SK-N-MC (cell line): ENCODE measurements around the gene STAG1.

Source experiments
- DNase-seq: peaks from one replicate; pipeline ENCODE4 v3.0.0-alpha.2; 2011; ENCODE audit warnings: low read depth, low spot score
- H3K27ac ChIP-seq: fragments of 200-600 bp; sonication (generic); 2 replicates; pipeline ENCODE4 v1.5.1; 2016; ENCODE audit warnings: mixed run types
- H3K36me3 ChIP-seq: fragments of 200-600 bp; sonication (generic); 2 replicates; pipeline ENCODE4 v1.6.1; 2017; ENCODE audit warnings: antibody characterized with exemption, low read length, mixed read lengths; ENCODE audit not compliant: insufficient read depth
- H3K4me3 ChIP-seq: fragments of 200-600 bp; sonication (generic); 2 replicates; pipeline ENCODE4 v1.5.1; 2016
- H3K9ac ChIP-seq: fragments of 200-600 bp; sonication (generic); 2 replicates; pipeline ENCODE4 v1.8.0; 2017; ENCODE audit warnings: mixed run types, mixed read lengths; ENCODE audit not compliant: insufficient read length
- H3K9me3 ChIP-seq: fragments of 200-600 bp; sonication (generic); 2 replicates; pipeline ENCODE4 v1.6.1; 2017; ENCODE audit warnings: low read depth, mild to moderate bottlenecking, antibody characterized with exemption, low read length, moderate library complexity, mixed read lengths
- EZH2 ChIP-seq: fragments of 200-600 bp; sonication (generic); IDR thresholded peaks from one replicate; pipeline ENCODE4 v1.6.1; 2017; ENCODE audit warnings: antibody characterized with exemption
- FOXP2 ChIP-seq: optimal IDR thresholded peaks from 2 replicates; pipeline ENCODE3; 2011; ENCODE audit warnings: mild to moderate bottlenecking, moderate library complexity; ENCODE audit not compliant: insufficient read depth; ENCODE audit errors: extremely low read length, control extremely low read depth
- POLR2AphosphoS5 ChIP-seq: IDR thresholded peaks from 2 replicates; pipeline ENCODE4 v1.6.1; 2012; ENCODE audit warnings: mild to moderate bottlenecking, low read depth, low read length, borderline replicate concordance

STAG1 gene

GRCh38 chr3:136698361-136698760 is 53.8 kb downstream of the STAG1 start:
- peaks cover 3% of the 10 kb centered on the region; the same call in 1 of the 2 replicates for H3K9me3 ChIP-seq
- no peak overlapping the region for H3K27ac ChIP-seq
- DNase-seq, result no peak
- TF ChIP-seq FOXP2, result no peak
- TF ChIP-seq EZH2, result no peak
- no peak for TF ChIP-seq POLR2AphosphoS5
- H3K4me3 ChIP-seq, result no peak overlapping the region
- H3K9ac ChIP-seq, result no peak overlapping the region
- H3K36me3 ChIP-seq, result peaks cover 8% of the 10 kb centered on the region

- TF ChIP-seq FOXP2 (no peak), POLR2AphosphoS5 (no peak), EZH2 (no peak)
- H3K36me3 ChIP-seq, result peaks cover 8% of the 10 kb centered on the region
- peaks cover 3% of the 10 kb centered on the region; the same call in 1 of the 2 replicates for H3K9me3 ChIP-seq
- H3K4me3 ChIP-seq, result no peak overlapping the region
- no peak overlapping the region for H3K27ac ChIP-seq
- H3K9ac ChIP-seq, result no peak overlapping the region
- DNase-seq, result no peak
These were observed 55.4 kb downstream of the STAG1 start for GRCh38 chr3:136696797-136697196.

GRCh38 chr3:136694321-136694720 is 57.9 kb downstream of the STAG1 start:
- H3K9me3 ChIP-seq, result peaks cover 3% of the 10 kb centered on the region; the same call in 1 of the 2 replicates
- peaks cover 8% of the 10 kb centered on the region for H3K36me3 ChIP-seq
- no peak overlapping the region for H3K4me3 ChIP-seq
- H3K27ac ChIP-seq, result no peak overlapping the region
- TF ChIP-seq FOXP2, result no peak
- no peak for TF ChIP-seq POLR2AphosphoS5
- TF ChIP-seq EZH2, result no peak
- no peak overlapping the region for H3K9ac ChIP-seq
- no peak for DNase-seq

- Histone ChIP-seq H3K9ac (no peak overlapping the region), H3K27ac (no peak overlapping the region), H3K9me3 (no peaks in the 10 kb centered on the region), H3K4me3 (no peak overlapping the region), H3K36me3 (no peaks in the 10 kb centered on the region)
- no peak for TF ChIP-seq POLR2AphosphoS5
- no peak for TF ChIP-seq FOXP2
- no peak for TF ChIP-seq EZH2
- DNase-seq, result no peak
These were observed 61.6 kb downstream of the STAG1 start for GRCh38 chr3:136690599-136690998.

GRCh38 chr3:136685882-136686281 is 66.3 kb downstream of the STAG1 start:
- TF ChIP-seq EZH2 (no peak), FOXP2 (no peak), POLR2AphosphoS5 (no peak)
- DNase-seq, result no peak
- Histone ChIP-seq H3K27ac (no peak overlapping the region), H3K4me3 (no peak overlapping the region), H3K9ac (no peak overlapping the region), H3K9me3 (no peaks in the 10 kb centered on the region), H3K36me3 (no peaks in the 10 kb centered on the region)

GRCh38 chr3:136682740-136683312 is 69.4 kb downstream of the STAG1 start:
- Histone ChIP-seq H3K4me3 (no peak overlapping the region), H3K36me3 (no peaks in the 10 kb centered on the region), H3K9me3 (no peaks in the 10 kb centered on the region), H3K9ac (no peak overlapping the region), H3K27ac (no peak overlapping the region)
- DNase-seq, result no peak
- no peak for TF ChIP-seq FOXP2
- no peak for TF ChIP-seq EZH2
- no peak for TF ChIP-seq POLR2AphosphoS5

GRCh38 chr3:136678981-136679380 is 73.2 kb downstream of the STAG1 start:
- Histone ChIP-seq H3K4me3 (no peak overlapping the region), H3K9me3 (no peaks in the 10 kb centered on the region), H3K27ac (peak overlapping the region; percentile 37; the same call in 1 of the 2 replicates), H3K9ac (no peak overlapping the region), H3K36me3 (no peaks in the 10 kb centered on the region)
- no peak for DNase-seq
- TF ChIP-seq POLR2AphosphoS5, result no peak
- TF ChIP-seq FOXP2, result no peak
- TF ChIP-seq EZH2, result no peak

GRCh38 chr3:136676009-136676408 is 76.2 kb downstream of the STAG1 start:
- TF ChIP-seq EZH2 (no peak), FOXP2 (no peak), POLR2AphosphoS5 (no peak)
- Histone ChIP-seq H3K36me3 (0 out of 2 replicates have a peak, but pooled peaks cover 3% of the 10 kb centered on the region), H3K9me3 (no peaks in the 10 kb centered on the region), H3K9ac (no peak overlapping the region), H3K27ac (peak overlapping the region; percentile 37; the same call in 1 of the 2 replicates), H3K4me3 (no peak overlapping the region)
- no peak for DNase-seq

GRCh38 chr3:136675150-136675858 is 76.9 kb downstream of the STAG1 start:
- no peaks in the 10 kb centered on the region for H3K9me3 ChIP-seq
- TF ChIP-seq FOXP2, result no peak
- TF ChIP-seq POLR2AphosphoS5, result no peak
- no peak for TF ChIP-seq EZH2
- 0 out of 2 replicates have a peak, but pooled peaks cover 3% of the 10 kb centered on the region for H3K36me3 ChIP-seq
- H3K4me3 ChIP-seq, result no peak overlapping the region
- H3K9ac ChIP-seq, result no peak overlapping the region
- peak overlapping the region; percentile 60; the same call in 1 of the 2 replicates for H3K27ac ChIP-seq
- DNase-seq, result no peak
